ENCODE measurements around the gene ABTB1.

Gene ABTB1

DNA sequence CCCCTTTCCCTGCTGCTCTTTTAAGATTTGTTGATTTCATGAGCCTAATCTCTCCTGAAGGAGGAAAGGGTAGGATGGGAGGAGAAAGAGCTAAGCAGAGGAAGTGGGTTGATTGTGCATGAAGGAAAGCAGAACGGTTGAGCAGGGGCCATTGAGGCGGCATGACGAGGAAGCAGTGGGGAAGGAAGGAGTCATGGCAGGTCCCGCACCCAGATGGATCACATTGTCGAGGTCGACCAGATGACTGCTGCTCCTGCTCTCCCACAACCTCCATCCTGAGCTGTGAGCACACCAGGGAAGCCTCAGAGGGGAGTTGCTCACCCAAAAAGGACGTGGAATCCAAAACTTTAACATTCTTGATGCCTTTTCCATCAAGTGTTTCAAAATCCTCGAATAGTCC, 42.8 kb downstream of the ABTB1 start:
- Histone ChIP-seq H3K36me3 (ENCODE audit: control insufficient read depth, insufficient read depth, low read length) (no peaks in the 10 kb centered on the region), H3K27me3 (ENCODE audit: control insufficient read depth, insufficient read depth, low read length) (no peaks in the 10 kb centered on the region), H3K9me3 (ENCODE audit: control insufficient read depth, low read length) (no peaks in the 10 kb centered on the region), H3K4me3 (ENCODE audit: low read length) (no peak overlapping the region), H3K9ac (ENCODE audit: low read length) (no peak overlapping the region), H3K4me1 (ENCODE audit: control insufficient read depth, insufficient read depth, low read length) (peaks cover 6% of the 10 kb centered on the region)

DNA sequence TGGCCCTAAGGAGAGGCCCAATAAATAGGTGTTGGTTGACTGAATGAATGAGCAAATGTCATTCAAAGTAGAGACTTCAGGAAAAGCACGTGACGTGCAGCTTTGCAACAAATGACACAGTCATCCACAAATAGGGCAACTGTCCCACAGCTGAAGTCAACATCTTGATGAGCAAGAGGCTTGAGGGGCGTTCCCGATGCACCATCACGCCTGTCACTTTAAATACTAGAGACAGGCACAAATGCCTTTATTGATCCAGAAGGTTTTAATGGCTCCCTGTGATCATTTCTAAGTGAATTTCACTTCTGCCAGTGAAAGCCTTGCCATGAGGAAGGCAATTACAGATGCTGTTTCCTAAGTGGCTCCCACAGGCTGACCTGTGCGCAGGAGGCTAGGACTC, 43.6 kb downstream of the ABTB1 start:
- Histone ChIP-seq H3K9me3 (ENCODE audit: control insufficient read depth, low read length) (no peaks in the 10 kb centered on the region), H3K36me3 (ENCODE audit: control insufficient read depth, insufficient read depth, low read length) (no peaks in the 10 kb centered on the region), H3K9ac (ENCODE audit: low read length) (no peak overlapping the region), H3K27me3 (ENCODE audit: control insufficient read depth, insufficient read depth, low read length) (no peaks in the 10 kb centered on the region), H3K4me1 (ENCODE audit: control insufficient read depth, insufficient read depth, low read length) (peaks cover 6% of the 10 kb centered on the region), H3K4me3 (ENCODE audit: low read length) (no peak overlapping the region)

DNA sequence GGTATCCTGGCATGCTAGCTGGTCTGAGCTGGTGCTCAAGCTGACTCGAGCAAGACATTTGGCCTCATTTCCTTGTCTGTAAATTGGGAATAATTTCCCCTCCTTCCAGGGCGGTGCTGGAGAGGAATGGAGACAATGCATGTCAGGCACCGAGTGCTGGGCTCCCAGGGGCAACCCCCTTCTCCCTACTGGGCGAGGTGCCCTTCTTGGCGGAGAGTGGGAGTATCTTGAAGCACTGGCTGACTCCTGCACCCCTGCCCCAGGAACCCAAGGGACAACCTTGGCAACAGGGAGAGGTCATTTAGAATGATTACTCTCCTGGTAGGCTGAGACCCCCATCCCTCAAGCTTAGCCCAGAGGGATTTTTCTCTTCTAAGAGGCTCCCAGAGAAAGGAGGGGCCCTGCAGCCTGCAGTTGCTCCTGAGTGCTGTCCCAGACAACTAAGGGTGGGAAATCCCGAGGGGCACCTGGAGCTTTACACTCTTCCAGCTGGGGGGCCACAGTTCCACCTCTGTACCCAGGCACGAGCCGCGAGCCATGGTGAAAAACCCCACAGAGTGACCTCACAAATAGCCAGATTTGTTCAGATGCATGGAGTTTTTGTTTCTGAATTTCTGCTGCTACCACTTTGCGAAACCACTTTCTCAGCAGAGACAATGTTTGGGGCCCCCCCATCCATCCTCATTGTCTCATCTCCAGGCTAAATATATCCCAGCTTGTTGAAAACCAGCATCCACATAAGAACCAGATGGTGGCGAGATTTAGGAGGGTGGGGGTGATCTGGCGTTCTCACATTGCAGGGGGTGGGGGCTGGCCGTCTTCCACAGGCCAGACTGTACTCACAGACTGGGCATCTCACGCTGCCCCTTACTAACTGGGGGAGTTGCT, 44.8 kb downstream of the ABTB1 start:
- H3K9me3 ChIP-seq (ENCODE audit: control insufficient read depth, low read length), result no peaks in the 10 kb centered on the region
- no peaks in the 10 kb centered on the region for H3K36me3 ChIP-seq (ENCODE audit: control insufficient read depth, insufficient read depth, low read length)
- H3K4me3 ChIP-seq (ENCODE audit: low read length), result no peak overlapping the region
- no peaks in the 10 kb centered on the region for H3K27me3 ChIP-seq (ENCODE audit: control insufficient read depth, insufficient read depth, low read length)
- peaks cover 12% of the 10 kb centered on the region for H3K4me1 ChIP-seq (ENCODE audit: control insufficient read depth, insufficient read depth, low read length)
- no peak overlapping the region for H3K9ac ChIP-seq (ENCODE audit: low read length)

DNA sequence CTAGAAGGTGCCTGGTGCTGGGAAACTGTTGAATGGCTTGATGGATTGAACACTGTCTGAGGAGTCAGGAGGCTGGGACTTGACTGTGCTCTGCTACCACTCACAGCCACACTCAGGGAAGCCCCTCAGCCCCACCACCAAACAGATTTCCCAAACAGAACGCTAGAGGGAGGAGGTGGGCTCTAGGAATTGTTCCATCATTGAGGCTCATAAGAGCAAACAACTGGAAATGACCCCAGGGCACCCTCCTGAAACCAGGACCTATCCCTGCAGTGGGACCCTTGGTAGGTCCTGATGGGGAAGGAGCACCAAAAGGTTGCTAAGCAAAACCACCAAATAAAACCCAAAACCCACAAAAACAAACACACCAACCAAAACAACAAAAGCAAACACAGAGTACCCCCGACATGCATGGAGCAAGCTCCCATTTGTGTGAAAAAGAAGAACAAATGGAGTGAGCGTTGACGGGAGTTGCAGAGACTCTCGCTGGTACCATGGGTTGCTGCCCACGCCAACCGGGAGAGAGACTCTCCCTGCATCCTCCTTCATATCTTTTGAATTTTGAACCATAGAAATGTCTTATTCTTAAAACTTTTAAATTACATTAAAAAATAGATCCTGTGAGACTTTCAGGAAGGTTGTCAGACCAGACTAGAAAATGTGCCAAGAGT, 45.6 kb downstream of the ABTB1 start:
- H3K9ac ChIP-seq (ENCODE audit: low read length), result no peak overlapping the region
- H3K4me3 ChIP-seq (ENCODE audit: low read length), result no peak overlapping the region
- H3K36me3 ChIP-seq (ENCODE audit: control insufficient read depth, insufficient read depth, low read length), result no peaks in the 10 kb centered on the region
- peaks cover 12% of the 10 kb centered on the region for H3K4me1 ChIP-seq (ENCODE audit: control insufficient read depth, insufficient read depth, low read length)
- H3K27me3 ChIP-seq (ENCODE audit: control insufficient read depth, insufficient read depth, low read length), result no peaks in the 10 kb centered on the region
- H3K9me3 ChIP-seq (ENCODE audit: control insufficient read depth, low read length), result no peaks in the 10 kb centered on the region

DNA sequence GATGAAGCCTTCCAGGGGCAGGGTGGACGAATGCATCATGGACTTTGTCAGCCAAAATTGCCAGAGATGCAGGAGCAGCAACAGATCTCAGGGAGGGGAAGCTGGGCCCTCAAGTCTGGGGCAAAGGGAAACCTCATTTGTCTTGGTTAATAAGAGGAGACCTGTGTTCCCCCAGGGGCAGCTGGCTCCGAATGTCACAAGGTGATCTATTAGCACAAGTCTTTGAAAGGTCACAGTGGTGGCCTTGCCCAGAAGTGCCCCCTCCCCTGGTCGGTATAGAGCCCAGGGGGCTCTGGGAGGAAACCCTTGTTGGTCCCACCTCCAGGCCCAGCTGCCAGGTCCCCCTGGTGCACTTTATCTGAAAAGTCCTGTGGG, 46.2 kb downstream of the ABTB1 start:
- Histone ChIP-seq H3K4me3 (ENCODE audit: low read length) (no peak overlapping the region), H3K27me3 (ENCODE audit: control insufficient read depth, insufficient read depth, low read length) (no peaks in the 10 kb centered on the region), H3K9ac (ENCODE audit: low read length) (no peak overlapping the region), H3K36me3 (ENCODE audit: control insufficient read depth, insufficient read depth, low read length) (no peaks in the 10 kb centered on the region), H3K4me1 (ENCODE audit: control insufficient read depth, insufficient read depth, low read length) (peaks cover 12% of the 10 kb centered on the region), H3K9me3 (ENCODE audit: control insufficient read depth, low read length) (no peaks in the 10 kb centered on the region)

DNA sequence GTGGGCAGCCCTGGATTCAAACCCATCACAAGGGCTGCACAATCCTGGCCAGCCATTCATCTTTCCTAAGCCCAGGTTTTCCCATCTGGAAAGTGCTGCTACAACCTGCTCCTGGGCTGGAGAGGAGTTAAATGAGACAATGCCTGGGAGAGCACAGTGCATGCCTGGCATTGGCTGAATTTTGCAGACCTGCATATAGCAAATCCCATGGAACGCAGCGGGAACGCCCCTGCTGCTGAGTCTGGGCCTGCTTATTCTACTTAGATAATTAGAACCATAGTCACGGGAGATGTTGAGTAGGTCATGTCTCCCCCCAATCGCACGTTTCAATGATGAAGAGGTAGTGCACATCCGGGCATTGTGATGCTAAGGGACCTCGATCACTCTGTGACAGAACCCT, 46.6 kb downstream of the ABTB1 start:
- no peaks in the 10 kb centered on the region for H3K36me3 ChIP-seq (ENCODE audit: control insufficient read depth, insufficient read depth, low read length)
- H3K9ac ChIP-seq (ENCODE audit: low read length), result no peak overlapping the region
- no peaks in the 10 kb centered on the region for H3K27me3 ChIP-seq (ENCODE audit: control insufficient read depth, insufficient read depth, low read length)
- no peaks in the 10 kb centered on the region for H3K9me3 ChIP-seq (ENCODE audit: control insufficient read depth, low read length)
- H3K4me3 ChIP-seq (ENCODE audit: low read length), result no peak overlapping the region
- peaks cover 11% of the 10 kb centered on the region for H3K4me1 ChIP-seq (ENCODE audit: control insufficient read depth, insufficient read depth, low read length)

DNA sequence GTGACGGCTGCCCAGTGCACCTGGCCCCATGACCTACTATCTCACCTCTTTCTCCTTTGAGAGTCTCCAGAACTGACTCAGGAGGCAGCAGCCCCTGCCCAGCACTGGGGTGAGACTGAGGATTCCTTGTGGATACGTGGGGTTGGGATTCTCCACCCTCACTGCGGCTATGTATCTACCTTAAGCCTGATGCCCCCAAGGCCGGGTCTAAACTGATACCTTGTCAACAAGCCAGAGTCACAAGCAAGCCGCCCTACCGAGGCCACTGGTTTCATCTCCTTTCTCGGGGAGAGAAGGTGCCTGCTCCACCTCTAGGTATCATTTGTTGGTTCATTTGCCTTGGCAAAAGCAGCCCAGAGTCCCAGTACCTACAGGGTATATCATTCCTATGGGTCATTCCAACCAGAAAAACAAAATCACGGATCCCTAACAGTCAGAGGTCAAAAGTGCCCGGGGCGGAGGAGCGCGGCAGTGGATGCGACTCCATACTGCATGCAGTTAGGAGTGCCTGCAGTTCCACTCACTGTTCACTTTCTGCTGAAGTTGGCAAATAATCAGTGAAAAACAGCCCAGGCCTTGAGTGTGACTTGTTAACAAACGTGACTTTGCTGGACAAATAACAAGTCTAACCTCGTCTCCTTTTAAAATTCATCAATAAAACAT, 47.5 kb downstream of the ABTB1 start:
- Histone ChIP-seq H3K9ac (ENCODE audit: low read length) (no peak overlapping the region), H3K4me1 (ENCODE audit: control insufficient read depth, insufficient read depth, low read length) (peaks cover 6% of the 10 kb centered on the region)

DNA sequence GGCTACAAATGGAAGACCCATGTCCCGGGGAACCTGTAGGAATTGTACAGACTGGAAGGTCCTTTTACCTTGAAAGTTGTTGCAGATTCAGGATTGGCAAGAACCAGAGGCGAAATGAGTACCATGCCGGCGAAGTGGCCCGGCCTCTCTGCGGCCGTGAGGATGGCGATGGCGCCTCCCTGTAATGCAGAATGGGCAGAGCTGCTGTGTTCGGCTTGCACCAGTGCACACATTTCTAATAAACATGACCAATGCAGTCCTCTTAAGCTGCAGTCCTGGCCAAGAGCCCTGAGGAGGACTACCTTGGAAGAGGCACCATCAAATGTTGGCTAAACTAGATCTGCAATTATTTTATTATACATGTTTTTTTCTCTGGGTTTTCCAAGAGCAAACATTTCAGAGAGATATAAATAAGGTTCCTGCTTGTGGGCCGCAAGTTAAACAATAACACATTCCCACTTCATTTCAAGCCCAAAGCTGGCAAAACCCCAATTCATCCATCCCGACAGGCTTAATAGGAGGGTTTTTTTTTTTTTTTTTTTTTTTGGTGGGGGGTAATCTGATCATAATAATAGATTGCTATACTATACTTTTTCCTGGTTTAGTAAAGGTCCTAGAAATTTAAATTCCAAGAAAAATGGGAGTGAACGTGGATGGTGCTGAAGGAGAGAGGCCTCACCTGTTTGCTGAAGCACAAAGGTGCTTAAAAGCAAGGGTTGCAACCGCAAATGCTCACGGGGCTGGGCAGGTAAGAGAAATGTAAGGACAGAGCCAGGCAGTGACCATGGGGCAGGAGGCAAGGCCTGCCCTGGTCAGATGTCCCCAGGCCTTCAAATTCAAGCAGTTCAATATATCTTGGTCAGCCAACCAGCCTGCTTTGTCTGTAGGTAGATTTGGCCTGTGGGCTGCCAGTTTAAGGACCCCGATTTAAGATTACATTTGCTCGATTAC, 48.5 kb downstream of the ABTB1 start:
- Histone ChIP-seq H3K4me3 (ENCODE audit: low read length) (no peak overlapping the region), H3K4me1 (ENCODE audit: control insufficient read depth, insufficient read depth, low read length) (peaks cover 6% of the 10 kb centered on the region)

More for the DNA sequence above, 47.5 kb downstream of the ABTB1 start:
- Histone ChIP-seq H3K36me3 (ENCODE audit: control insufficient read depth, insufficient read depth, low read length) (no peaks in the 10 kb centered on the region), H3K4me3 (ENCODE audit: low read length) (no peak overlapping the region), H3K9me3 (ENCODE audit: control insufficient read depth, low read length) (no peaks in the 10 kb centered on the region), H3K27me3 (ENCODE audit: control insufficient read depth, insufficient read depth, low read length) (no peaks in the 10 kb centered on the region)

DNA sequence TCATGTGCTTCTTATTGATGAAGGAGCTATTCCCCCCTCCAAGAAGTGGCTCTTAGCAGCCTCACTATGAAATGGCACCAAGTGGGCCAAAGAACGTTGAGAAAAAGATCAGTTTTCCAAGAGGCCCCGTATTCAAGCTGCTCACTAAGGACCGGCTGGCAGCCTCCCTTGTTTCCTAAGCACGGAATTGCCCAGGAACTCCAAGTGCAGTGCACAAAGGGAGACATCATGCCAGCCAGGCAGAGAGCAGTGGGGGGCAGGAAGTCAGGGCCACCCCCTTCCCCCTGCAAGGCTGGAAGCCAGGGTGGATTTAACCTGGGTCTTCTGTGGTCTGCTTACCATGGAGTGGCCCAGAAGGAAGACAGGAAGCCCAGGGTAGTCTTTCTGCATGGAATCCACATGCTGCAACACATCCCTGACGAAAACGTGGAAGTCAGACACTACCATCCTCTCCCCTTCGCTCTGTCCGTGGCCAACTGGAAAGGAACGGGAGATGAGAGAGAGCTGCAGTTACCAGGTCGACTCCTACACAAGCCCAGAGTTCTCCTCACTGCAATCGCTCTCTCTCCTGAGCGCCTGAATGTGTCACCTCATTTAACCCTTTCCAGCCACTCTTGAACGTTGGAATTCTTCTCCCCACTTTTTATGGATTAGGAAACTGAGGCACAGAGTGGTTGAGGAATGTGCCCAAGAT, 49.5 kb downstream of the ABTB1 start:
- Histone ChIP-seq H3K9ac (ENCODE audit: low read length) (no peak overlapping the region), H3K27me3 (ENCODE audit: control insufficient read depth, insufficient read depth, low read length) (no peaks in the 10 kb centered on the region), H3K36me3 (ENCODE audit: control insufficient read depth, insufficient read depth, low read length) (no peaks in the 10 kb centered on the region), H3K4me3 (ENCODE audit: low read length) (no peak overlapping the region), H3K4me1 (ENCODE audit: control insufficient read depth, insufficient read depth, low read length) (peaks cover 6% of the 10 kb centered on the region), H3K9me3 (ENCODE audit: control insufficient read depth, low read length) (no peaks in the 10 kb centered on the region)

More for the DNA sequence above, 48.5 kb downstream of the ABTB1 start:
- Histone ChIP-seq H3K9ac (ENCODE audit: low read length) (no peak overlapping the region), H3K27me3 (ENCODE audit: control insufficient read depth, insufficient read depth, low read length) (no peaks in the 10 kb centered on the region), H3K36me3 (ENCODE audit: control insufficient read depth, insufficient read depth, low read length) (no peaks in the 10 kb centered on the region), H3K9me3 (ENCODE audit: control insufficient read depth, low read length) (no peaks in the 10 kb centered on the region)

DNA sequence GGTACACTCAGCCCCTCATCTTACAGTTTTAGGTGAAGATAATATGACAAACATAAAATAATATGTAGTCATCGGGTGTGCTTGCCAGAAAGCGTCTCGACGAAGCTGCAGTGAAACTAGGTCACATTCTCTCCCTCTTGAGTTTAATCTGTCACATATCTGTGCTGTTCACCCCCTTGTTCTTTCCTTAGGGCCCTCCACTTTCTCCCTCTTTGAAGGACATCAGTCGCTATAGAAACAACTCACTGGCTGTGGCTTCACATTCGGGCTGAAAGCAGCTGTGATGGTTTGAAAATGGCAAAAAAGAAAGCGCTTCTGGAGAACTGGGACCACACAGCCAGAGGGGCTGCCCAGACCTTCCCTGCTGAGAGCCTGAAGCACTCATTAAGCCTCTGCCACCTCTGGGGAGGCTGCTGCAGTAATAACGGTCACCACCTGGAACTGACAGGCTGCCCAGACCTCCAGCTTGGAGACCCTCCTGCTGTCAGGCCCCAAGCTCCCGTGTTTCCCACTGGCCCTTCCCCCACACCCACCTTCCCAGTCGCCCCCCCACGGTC, 50.3 kb downstream of the ABTB1 start:
- no peak overlapping the region for H3K9ac ChIP-seq (ENCODE audit: low read length)
- no peaks in the 10 kb centered on the region for H3K36me3 ChIP-seq (ENCODE audit: control insufficient read depth, insufficient read depth, low read length)
- H3K27me3 ChIP-seq (ENCODE audit: control insufficient read depth, insufficient read depth, low read length), result no peaks in the 10 kb centered on the region
- H3K4me1 ChIP-seq (ENCODE audit: control insufficient read depth, insufficient read depth, low read length), result peaks cover 6% of the 10 kb centered on the region
- H3K4me3 ChIP-seq (ENCODE audit: low read length), result no peak overlapping the region
- no peaks in the 10 kb centered on the region for H3K9me3 ChIP-seq (ENCODE audit: control insufficient read depth, low read length)

DNA sequence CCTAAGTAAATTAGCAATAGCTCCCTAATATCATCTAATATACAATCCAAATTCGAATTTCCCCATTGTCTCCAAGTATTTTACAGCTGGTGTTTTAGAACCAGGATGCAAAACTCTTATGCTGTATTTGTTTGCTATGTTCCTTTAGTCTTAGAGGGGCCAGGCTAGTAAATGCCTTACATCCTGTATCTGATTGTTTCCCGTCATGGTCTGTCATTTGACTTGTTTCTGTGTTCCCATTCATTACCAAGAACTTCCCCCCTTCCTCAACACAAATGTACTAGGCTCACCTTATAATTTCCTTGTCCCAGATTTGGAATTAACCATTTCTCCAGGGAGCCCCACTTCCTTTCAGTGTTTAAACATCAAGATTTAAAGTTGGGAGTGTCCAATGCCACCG, 54.1 kb downstream of the ABTB1 start:
- no peaks in the 10 kb centered on the region for H3K27me3 ChIP-seq (ENCODE audit: control insufficient read depth, insufficient read depth, low read length)
- no peaks in the 10 kb centered on the region for H3K36me3 ChIP-seq (ENCODE audit: control insufficient read depth, insufficient read depth, low read length)
- H3K9ac ChIP-seq (ENCODE audit: low read length), result no peak overlapping the region
- peaks cover 6% of the 10 kb centered on the region for H3K4me1 ChIP-seq (ENCODE audit: control insufficient read depth, insufficient read depth, low read length)
- no peaks in the 10 kb centered on the region for H3K9me3 ChIP-seq (ENCODE audit: control insufficient read depth, low read length)
- H3K4me3 ChIP-seq (ENCODE audit: low read length), result no peak overlapping the region
